Calu3 (cell line): Measurements from ENCODE around the gene ESX1. TPM values are rescaled to one million over a fixed set of nuclear protein-coding genes. Genes with fewer than 3 reads are reported as not detected.

Experiments
- BruUV-seq: library from RNA; stranded (reverse); fragments of 400-500 nt; replicated peaks from 2 replicates; lab custom pipeline; 2021; lab: Mats Ljungman, UMichigan
- CTCF ChIA-PET: fragments of 300-600 bp; sonication (Branson Sonifier 250); formaldehyde crosslinking; loops from one replicate; lab custom pipeline; 2022; ENCODE audit warnings: antibody characterized with exemption; lab: Charles Lee
- DNase-seq: peaks from one replicate; pipeline ENCODE4 v3.0.0; 2022
- H3K27ac Mint-ChIP-seq: one replicate; pipeline ENCODE4 v1.8.0; 2022; ENCODE audit warnings: mixed read lengths; ENCODE audit not compliant: unreplicated experiment
- H3K27me3 Mint-ChIP-seq: one replicate; pipeline ENCODE4 v1.8.0; 2022; ENCODE audit warnings: mixed read lengths; ENCODE audit not compliant: unreplicated experiment
- H3K36me3 Mint-ChIP-seq: one replicate; pipeline ENCODE4 v1.8.0; 2022; ENCODE audit warnings: mild to moderate bottlenecking, moderate library complexity, mixed read lengths; ENCODE audit not compliant: insufficient read depth, unreplicated experiment
- H3K4me1 Mint-ChIP-seq: one replicate; pipeline ENCODE4 v1.8.0; 2022; ENCODE audit warnings: mild to moderate bottlenecking, low read depth, mixed read lengths; ENCODE audit not compliant: unreplicated experiment
- H3K4me3 Mint-ChIP-seq: one replicate; pipeline ENCODE4 v1.8.0; 2022; ENCODE audit warnings: mild to moderate bottlenecking, low read depth, moderate library complexity, mixed read lengths; ENCODE audit not compliant: unreplicated experiment
- H3K9me3 Mint-ChIP-seq: one replicate; pipeline ENCODE4 v1.8.0; 2022; ENCODE audit warnings: low read depth, mixed read lengths; ENCODE audit not compliant: unreplicated experiment
- intact Hi-C: fragments of 100-400 bp; cut with micrococcal nuclease; formaldehyde crosslinking; loops from one replicate; pipeline ENCODE4 v1.10.0; 2022; ENCODE audit not compliant: unreplicated experiment
- total RNA-seq: library from RNA; stranded (reverse); gene quantifications from 2 replicates; pipeline ENCODE4 v1.2.3, GENCODE V29; 2022
- TF ChIP-seq, protein P1 (sequence below): fragments of 200-600 bp; IDR thresholded peaks from one replicate; pipeline ENCODE4 v1.8.0; 2022; ENCODE audit warnings: antibody characterized with exemption; ENCODE audit not compliant: unreplicated experiment

The ESX1 gene
- total RNA-seq, 1 experiment from 2014 or later = not detected

DNA sequence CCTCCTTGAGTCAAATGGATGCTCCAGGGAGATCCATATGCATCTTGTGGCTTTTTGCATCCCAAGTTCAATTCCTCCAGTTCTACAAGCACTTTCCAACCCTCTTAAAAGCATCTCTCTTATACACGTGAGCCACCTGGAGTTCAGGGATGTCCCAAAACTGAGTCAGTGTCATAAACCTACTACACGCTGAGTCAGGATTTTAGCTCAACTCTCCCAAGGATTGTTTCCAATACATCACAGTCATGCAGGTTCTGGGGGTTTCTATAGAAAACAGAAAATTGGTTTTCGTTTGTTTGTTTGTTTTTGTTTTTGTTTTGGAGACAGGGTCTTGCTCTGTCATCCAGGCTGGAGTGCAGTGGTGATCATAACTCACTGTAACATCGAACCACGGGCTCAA is 25.9 kb upstream of the ESX1 start:
- Mint-ChIP-seq H3K36me3 (no peaks in the 10 kb centered on the region), H3K27me3 (peaks cover 17% of the 10 kb centered on the region), H3K27ac (no peak overlapping the region), H3K4me3 (no peak overlapping the region), H3K4me1 (no peaks in the 10 kb centered on the region), H3K9me3 (no peaks in the 10 kb centered on the region)
- no peak for DNase-seq
- CTCF ChIA-PET = no interaction called here
- intact Hi-C loops = no loop called here
- TF ChIP-seq, protein P1, sequence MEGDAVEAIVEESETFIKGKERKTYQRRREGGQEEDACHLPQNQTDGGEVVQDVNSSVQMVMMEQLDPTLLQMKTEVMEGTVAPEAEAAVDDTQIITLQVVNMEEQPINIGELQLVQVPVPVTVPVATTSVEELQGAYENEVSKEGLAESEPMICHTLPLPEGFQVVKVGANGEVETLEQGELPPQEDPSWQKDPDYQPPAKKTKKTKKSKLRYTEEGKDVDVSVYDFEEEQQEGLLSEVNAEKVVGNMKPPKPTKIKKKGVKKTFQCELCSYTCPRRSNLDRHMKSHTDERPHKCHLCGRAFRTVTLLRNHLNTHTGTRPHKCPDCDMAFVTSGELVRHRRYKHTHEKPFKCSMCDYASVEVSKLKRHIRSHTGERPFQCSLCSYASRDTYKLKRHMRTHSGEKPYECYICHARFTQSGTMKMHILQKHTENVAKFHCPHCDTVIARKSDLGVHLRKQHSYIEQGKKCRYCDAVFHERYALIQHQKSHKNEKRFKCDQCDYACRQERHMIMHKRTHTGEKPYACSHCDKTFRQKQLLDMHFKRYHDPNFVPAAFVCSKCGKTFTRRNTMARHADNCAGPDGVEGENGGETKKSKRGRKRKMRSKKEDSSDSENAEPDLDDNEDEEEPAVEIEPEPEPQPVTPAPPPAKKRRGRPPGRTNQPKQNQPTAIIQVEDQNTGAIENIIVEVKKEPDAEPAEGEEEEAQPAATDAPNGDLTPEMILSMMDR = no peak
- no TSS peak for BruUV-seq

DNA sequence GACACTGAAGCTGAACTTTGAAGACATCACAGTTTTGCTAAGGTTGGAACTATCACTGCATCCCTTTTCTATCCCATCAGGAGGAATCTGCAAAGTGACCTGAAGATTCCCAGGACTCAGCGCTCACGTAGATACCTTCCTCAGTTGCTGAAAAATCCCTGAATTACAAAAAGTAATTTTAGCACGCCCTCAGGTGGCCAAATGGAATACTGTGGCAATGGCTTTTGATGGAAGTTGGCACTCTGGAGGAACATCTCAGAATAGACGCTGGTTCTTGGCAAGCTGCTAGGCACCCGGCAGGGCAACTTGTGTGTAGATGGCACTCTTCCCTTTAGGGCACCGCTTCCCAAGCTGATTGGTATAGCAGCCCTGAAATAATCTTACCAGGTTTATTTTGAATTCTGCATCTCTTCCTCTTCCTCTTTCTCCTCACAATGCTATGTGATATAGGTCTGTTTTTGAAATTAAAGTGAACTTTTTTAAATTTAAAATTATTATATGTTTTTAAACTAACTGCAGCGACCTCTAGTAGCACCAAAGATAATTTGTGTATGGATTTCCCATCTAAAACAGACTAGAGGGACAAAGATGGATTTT is 16.3 kb upstream of the ESX1 start:
- TF ChIP-seq, protein P1 = peak; percentile 18
- BruUV-seq = no TSS peak

DNA sequence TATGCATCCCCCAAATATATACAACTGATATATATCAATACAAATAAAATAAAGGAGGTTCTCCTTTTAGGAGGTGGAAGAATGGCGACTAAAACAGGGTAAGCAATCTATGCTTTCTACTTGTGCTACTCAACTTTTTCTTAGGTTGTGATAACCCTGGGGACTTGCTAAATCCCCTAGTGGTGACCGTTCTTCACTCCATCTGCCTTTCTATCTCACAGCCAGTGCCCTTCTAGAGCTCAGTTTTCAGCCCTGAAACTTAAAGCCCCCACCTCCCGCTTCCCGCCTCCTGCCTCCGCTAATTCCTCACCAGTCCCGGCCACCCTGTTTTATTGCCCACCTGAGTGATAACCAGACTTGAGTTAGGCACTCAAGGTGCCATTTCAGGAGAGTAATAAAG is 15.5 kb upstream of the ESX1 start:
- no TSS peak for BruUV-seq
- Mint-ChIP-seq H3K27ac (no peak overlapping the region), H3K4me1 (no peaks in the 10 kb centered on the region), H3K36me3 (no peaks in the 10 kb centered on the region), H3K9me3 (no peaks in the 10 kb centered on the region), H3K27me3 (peaks cover 14% of the 10 kb centered on the region), H3K4me3 (no peak overlapping the region)
- CTCF ChIA-PET = interaction anchor here (1.6 kb wide), 1 partner anchor 104 kb away, joined by 5 read pairs; the partner anchor contains the start of gene FAM199X
- intact Hi-C loops = no loop called here
- TF ChIP-seq, protein P1 = peak; percentile 1
- DNase-seq = no peak

More for the DNA sequence above, 16.3 kb upstream of the ESX1 start:
- peak; percentile 58 for DNase-seq
- Mint-ChIP-seq H3K4me3 (no peak overlapping the region), H3K9me3 (no peaks in the 10 kb centered on the region), H3K27me3 (peaks cover 14% of the 10 kb centered on the region), H3K27ac (no peak overlapping the region), H3K36me3 (no peaks in the 10 kb centered on the region), H3K4me1 (no peaks in the 10 kb centered on the region)
- intact Hi-C loops = loop anchor here (1.0 kb wide), 1 partner anchor 76 kb away; no protein-coding TSS in a partner anchor
- CTCF ChIA-PET = interaction anchor here (0.5 to 1.6 kb wide), 4 partner anchors 23 to 105 kb away, joined by 3 to 5 read pairs (median 4); partner anchors contain the start of gene FAM199X

DNA sequence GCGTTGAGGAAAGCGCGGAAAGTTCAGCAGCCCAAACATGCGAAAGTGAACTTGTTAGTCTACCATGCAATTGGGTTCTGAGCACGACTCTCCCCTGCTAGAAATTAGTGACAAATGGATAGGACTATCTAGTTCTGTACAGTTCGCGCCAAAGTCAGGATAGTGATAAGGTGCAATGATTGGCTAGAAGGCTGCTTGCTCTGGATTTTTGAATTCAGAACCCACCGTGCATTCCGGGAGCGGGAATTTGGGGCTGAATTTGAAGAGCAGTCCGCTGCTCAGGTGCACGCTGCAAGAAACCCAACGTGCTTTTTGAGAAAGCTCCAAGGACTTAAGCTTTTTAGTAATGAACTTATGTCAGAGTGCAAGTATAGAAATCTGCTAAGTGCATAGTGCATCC is 732 bp upstream of the ESX1 start:
- H3K27ac Mint-ChIP-seq = no peak overlapping the region
- BruUV-seq = no TSS peak
- no peaks in the 10 kb centered on the region for H3K9me3 Mint-ChIP-seq
- peaks cover 17% of the 10 kb centered on the region for H3K4me1 Mint-ChIP-seq
- intact Hi-C loops = no loop called here
- peaks cover 9% of the 10 kb centered on the region for H3K36me3 Mint-ChIP-seq
- peaks cover 15% of the 10 kb centered on the region for H3K27me3 Mint-ChIP-seq
- H3K4me3 Mint-ChIP-seq = peak overlapping the region; percentile 82
- CTCF ChIA-PET = no interaction called here
- TF ChIP-seq, protein P1 = no peak
- no peak for DNase-seq
